Liver (tissue), 3 donors: ENCODE results near the gene TSPAN8.

Source experiments
- ATF3 ChIP-seq: IDR thresholded peaks from 2 replicates; pipeline ENCODE4 v1.6.1; 2016; ENCODE audit warnings: antibody characterized with exemption
- CTCF ChIP-seq: fragments of 150-350 bp; IDR thresholded peaks from 2 replicates; pipeline ENCODE4 v1.5.1; 2017; ENCODE audit warnings: improper control_type of control experiment, low read depth, low read length; ENCODE audit not compliant: missing input control
- EGR1 ChIP-seq, 2 donors: IDR thresholded peaks; 2 replicates each; pipeline ENCODE4 v1.6.1; 2016 to 2018; ENCODE audit warnings: antibody characterized with exemption in 2 of 2, low read depth in 2 of 2
- FOXA1 ChIP-seq: IDR thresholded peaks from 2 replicates; pipeline ENCODE4 v1.6.1; 2016; ENCODE audit warnings: antibody characterized with exemption
- GABPA ChIP-seq, 2 donors: IDR thresholded peaks in 1 of 2; conservative IDR thresholded peaks in 1 of 2; 2 replicates each; pipeline ENCODE4 v1.6.1; 2016; ENCODE audit warnings: antibody characterized with exemption in 2 of 2, mild to moderate bottlenecking in 1 of 2, moderate library complexity in 1 of 2
- HNF4A ChIP-seq, 2 donors: conservative IDR thresholded peaks; 2 replicates each; pipeline ENCODE4 v1.6.1; 2016; ENCODE audit warnings: antibody characterized with exemption in 2 of 2, mild to moderate bottlenecking in 2 of 2
- HNF4G ChIP-seq: IDR thresholded peaks from 2 replicates; pipeline ENCODE4 v1.6.1; 2016; ENCODE audit warnings: antibody characterized with exemption
- JUND ChIP-seq, 2 donors: IDR thresholded peaks; 2 replicates each; pipeline ENCODE4 v1.6.1; 2016; ENCODE audit warnings: antibody characterized with exemption in 2 of 2
- RAD21 ChIP-seq, 2 donors: IDR thresholded peaks; 2 replicates each; pipeline ENCODE4 v1.6.1; 2016; ENCODE audit warnings: antibody characterized with exemption in 2 of 2, mild to moderate bottlenecking in 2 of 2
- REST ChIP-seq: IDR thresholded peaks from 2 replicates; pipeline ENCODE4 v1.6.1; 2016; ENCODE audit warnings: antibody characterized with exemption, mild to moderate bottlenecking
- SP1 ChIP-seq: IDR thresholded peaks from 2 replicates; pipeline ENCODE4 v1.6.1; 2018; ENCODE audit warnings: antibody characterized with exemption, mild to moderate bottlenecking
- TAF1 ChIP-seq: conservative IDR thresholded peaks from 2 replicates; pipeline ENCODE4 v1.6.1; 2016; ENCODE audit warnings: antibody characterized with exemption, mild to moderate bottlenecking
- donor health status: healthy.
- donor health status: healthy.

- TF ChIP-seq CTCF (no peak), TAF1 (no peak), REST (no peak), JUND (IDR thresholded peaks at IDR 0.05) (no peak), HNF4A (conservative IDR thresholded peaks at IDR 0.05) (no peak), GABPA (IDR thresholded peaks at IDR 0.05 in 1 of 2, conservative IDR thresholded peaks at IDR 0.05 in 1 of 2) (no peak), SP1 (no peak), EGR1 (IDR thresholded peaks at IDR 0.05; ENCODE audit: low read depth in 2 of 2) (no peak), FOXA1 (no peak), HNF4G (no peak), RAD21 (IDR thresholded peaks at IDR 0.05) (no peak), ATF3 (no peak)
These were observed 11.5 kb upstream of the TSPAN8 start for GRCh38 chr12:71169286-71169685.
